HCT116 (cell line): ENCODE measurements around the gene NSMCE1. TPM values are rescaled to one million over a fixed set of nuclear protein-coding genes. Genes with fewer than 3 reads are reported as not detected.

Experiments
- ATAC-seq: fragments of 200-7000 bp; cut with Tn5 transposase; 2 replicates; pipeline ENCODE4 v1.9.1; 2020; ENCODE audit warnings: mild to moderate bottlenecking, moderate library complexity
- BruUV-seq: library from RNA; stranded (reverse); fragments of 400-500 nt; replicated peaks from 2 replicates; lab custom pipeline; 2021; lab: Mats Ljungman, UMichigan
- CTCF ChIA-PET: fragments of 300-600 bp; sonication (Branson Sonifier 250); formaldehyde crosslinking; loops from one replicate; lab custom pipeline; 2021; ENCODE audit warnings: antibody characterized with exemption; lab: Charles Lee
- POLR2A ChIA-PET: fragments of 300-600, 350-600 bp; sonication (Branson Sonifier 250); formaldehyde crosslinking; loops from one replicate; lab custom pipeline; 2021; ENCODE audit warnings: antibody characterized with exemption; lab: Charles Lee
- RAD21 ChIA-PET, 2 experiments: fragments of 300-600 bp; sonication (Branson Sonifier 250); formaldehyde crosslinking; loops; one replicate each; lab custom pipeline; 2023; ENCODE audit warnings: low total read pairs in 2 of 2; ENCODE audit not compliant: uncharacterized antibody in 2 of 2, unreplicated experiment in 2 of 2, low non-redundant PET in 1 of 2; lab: Charles Lee
- DNase-seq: peaks from one replicate; pipeline ENCODE4 v3.0.0-alpha.2; 2010; ENCODE audit warnings: low read depth, low spot score
- H2AFZ ChIP-seq: fragments of 200-600 bp; shearing (Covaris generic), sonication (generic); 2 replicates; pipeline ENCODE4 v1.6.1; 2017; ENCODE audit warnings: low read depth, mixed run types, mixed read lengths, antibody characterized with exemption, low read length; ENCODE audit not compliant: poor library complexity, severe bottlenecking
- H3K27ac ChIP-seq: 2 replicates; pipeline ENCODE4 v1.5.1; 2012; ENCODE audit warnings: low read depth, low read length
- H3K27me3 ChIP-seq: fragments of 200-600 bp; sonication (generic); 2 replicates; pipeline ENCODE4 v1.6.1; 2016; ENCODE audit warnings: mixed run types, low read length, mixed read lengths; ENCODE audit not compliant: insufficient read depth
- H3K36me3 ChIP-seq, 2 experiments: fragments of 200-500 bp in 1 of 2; fragments of 200-600 bp in 1 of 2; sonication (Bioruptor generic) in 1 of 2; sonication (generic) in 1 of 2; 2 replicates each; pipeline versions ENCODE4 v1.5.1 to v1.6.1; 2014 to 2016; ENCODE audit warnings: low read length in 2 of 2, inconsistent platforms in 1 of 2, mixed read lengths in 1 of 2, mixed run types in 1 of 2; ENCODE audit not compliant: insufficient read depth in 2 of 2, control insufficient read depth in 1 of 2
- H3K4me1 ChIP-seq, 2 experiments: fragments of 200-600 bp in 1 of 2; sonication (generic) in 1 of 2; 2 replicates each; pipeline versions ENCODE4 v1.5.1 to v1.6.1; 2012 to 2017; ENCODE audit warnings: low read length in 2 of 2, inconsistent platforms in 1 of 2, mild to moderate bottlenecking in 1 of 2, mixed read lengths in 1 of 2, mixed run types in 1 of 2, moderate library complexity in 1 of 2; ENCODE audit not compliant: insufficient read depth in 2 of 2, control insufficient read depth in 1 of 2
- H3K4me2 ChIP-seq: fragments of 200-600 bp; sonication (generic); 2 replicates; pipeline ENCODE4 v1.6.1; 2017; ENCODE audit warnings: mixed run types, low read length, mixed read lengths
- H3K4me3 ChIP-seq, 2 experiments: fragments of 200-600 bp in 1 of 2; sonication (generic) in 1 of 2; replicated peaks in 1 of 2; 2 replicates each; pipeline ENCODE4 v1.5.1; 2011 to 2016; ENCODE audit warnings: low read length in 2 of 2, control low read depth in 1 of 2, low read depth in 1 of 2, mild to moderate bottlenecking in 1 of 2, mixed read lengths in 1 of 2, mixed run types in 1 of 2
- H3K79me2 ChIP-seq: fragments of 200-600 bp; sonication (generic); 2 replicates; pipeline ENCODE4 v1.6.1; 2017; ENCODE audit warnings: mild to moderate bottlenecking, mixed run types, low read length, moderate library complexity, mixed read lengths; ENCODE audit not compliant: insufficient read depth
- H3K9ac ChIP-seq: fragments of 200-600 bp; sonication (generic); 2 replicates; pipeline ENCODE4 v1.6.1; 2016; ENCODE audit warnings: low read length, mixed read lengths
- H3K9me2 ChIP-seq: fragments of 200-600 bp; sonication (generic), shearing (Covaris generic); 2 replicates; pipeline ENCODE4 v1.6.1; 2017; ENCODE audit warnings: mixed run types, mild to moderate bottlenecking, moderate library complexity; ENCODE audit not compliant: insufficient read depth
- H3K9me3 ChIP-seq, 2 experiments: fragments of 200-500 bp in 1 of 2; fragments of 200-600 bp in 1 of 2; sonication (Bioruptor generic) in 1 of 2; sonication (generic) in 1 of 2; 2 replicates each; pipeline ENCODE4 v1.6.1; 2014 to 2017; ENCODE audit warnings: low read length in 2 of 2, mixed read lengths in 2 of 2, inconsistent platforms in 1 of 2, low read depth in 1 of 2, mild to moderate bottlenecking in 1 of 2, mixed run types in 1 of 2, moderate library complexity in 1 of 2; ENCODE audit not compliant: control insufficient read depth in 1 of 2, insufficient read depth in 1 of 2
- H4K20me1 ChIP-seq: fragments of 200-600 bp; sonication (generic), shearing (Covaris generic); 2 replicates; pipeline ENCODE4 v1.6.1; 2017; ENCODE audit warnings: mixed run types, mild to moderate bottlenecking, moderate library complexity; ENCODE audit not compliant: insufficient read depth
- CTCF ChIP-seq, 3 experiments: fragments of 200-600 bp in 1 of 3; sonication (generic) in 1 of 3; IDR thresholded peaks in 2 of 3; conservative IDR thresholded peaks in 1 of 3; 2 replicates each; pipeline ENCODE4 v1.5.1; 2012 to 2017; ENCODE audit warnings: low read depth in 2 of 3, low read length in 2 of 3, antibody characterized with exemption in 1 of 3, borderline replicate concordance in 1 of 3, control low read depth in 1 of 3, mild to moderate bottlenecking in 1 of 3, mixed read lengths in 1 of 3, mixed run types in 1 of 3, moderate library complexity in 1 of 3; ENCODE audit not compliant: insufficient read depth in 1 of 3
- EGR1 ChIP-seq: IDR thresholded peaks from 2 replicates; pipeline ENCODE4 v1.6.1; 2012; ENCODE audit warnings: low read depth
- ELF1 ChIP-seq: IDR thresholded peaks from 2 replicates; pipeline ENCODE4 v1.6.1; 2012; ENCODE audit warnings: low read depth, borderline replicate concordance
- EZH2 ChIP-seq: fragments of 200-600 bp; sonication (generic); IDR thresholded peaks from 2 replicates; pipeline ENCODE4 v1.6.1; 2017; ENCODE audit warnings: antibody characterized with exemption, mixed run types
- EZH2phosphoT487 ChIP-seq: fragments of 200-600 bp; IDR thresholded peaks from 2 replicates; pipeline ENCODE4 v1.6.1; 2018; ENCODE audit warnings: antibody characterized with exemption, borderline replicate concordance
- POLR2A ChIP-seq: IDR thresholded peaks from 2 replicates; pipeline ENCODE4 v1.7.0; 2011; ENCODE audit warnings: borderline replicate concordance; ENCODE audit not compliant: insufficient read depth, insufficient read length; ENCODE audit errors: extremely low read depth
- RAD21 ChIP-seq: IDR thresholded peaks from 2 replicates; pipeline ENCODE4 v1.6.1; 2012; ENCODE audit warnings: low read depth, mild to moderate bottlenecking
- REST ChIP-seq: IDR thresholded peaks from 2 replicates; pipeline ENCODE4 v1.6.1; 2012; ENCODE audit warnings: low read depth
- YY1 ChIP-seq: IDR thresholded peaks from 2 replicates; pipeline ENCODE4 v1.6.1; 2011; ENCODE audit warnings: low read length, low read depth, moderate library complexity, mild to moderate bottlenecking; ENCODE audit not compliant: insufficient replicate concordance; ENCODE audit errors: extremely low read depth
- intact Hi-C: fragments of 100-400 bp; cut with micrococcal nuclease; formaldehyde crosslinking; loops from 2 replicates; pipeline ENCODE4 v1.10.0; 2022
- total RNA-seq: library from RNA; stranded (reverse); gene quantifications from one replicate; pipeline ENCODE4 v1.2.1, GENCODE V29; 2021; ENCODE audit not compliant: unreplicated experiment
- TF ChIP-seq, protein P1 (sequence below): IDR thresholded peaks from 2 replicates; pipeline ENCODE4 v1.6.1; 2012
- TF ChIP-seq, protein P2 (sequence below): IDR thresholded peaks from 2 replicates; pipeline ENCODE4 v1.6.1; 2012

The NSMCE1 gene
- total RNA-seq, 1 experiment from 2014 or later: 85.6 TPM

- BruUV-seq: no TSS peak
- Histone ChIP-seq H3K79me2 (no peaks in the 10 kb centered on the region), H3K4me1 (peaks cover 7 to 15% of the 10 kb centered on the region in 2 experiments)
- TF ChIP-seq, protein P1, sequence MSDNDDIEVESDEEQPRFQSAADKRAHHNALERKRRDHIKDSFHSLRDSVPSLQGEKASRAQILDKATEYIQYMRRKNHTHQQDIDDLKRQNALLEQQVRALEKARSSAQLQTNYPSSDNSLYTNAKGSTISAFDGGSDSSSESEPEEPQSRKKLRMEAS: no peak
- TF ChIP-seq, protein P2, sequence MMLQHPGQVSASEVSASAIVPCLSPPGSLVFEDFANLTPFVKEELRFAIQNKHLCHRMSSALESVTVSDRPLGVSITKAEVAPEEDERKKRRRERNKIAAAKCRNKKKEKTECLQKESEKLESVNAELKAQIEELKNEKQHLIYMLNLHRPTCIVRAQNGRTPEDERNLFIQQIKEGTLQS: no peak
- TF ChIP-seq EZH2phosphoT487 (no peak), POLR2A (no peak), EZH2 (no peak), REST (no peak), RAD21 (no peak), YY1 (no peak), ELF1 (no peak), CTCF (IDR thresholded peaks at IDR 0.05 in 2 of 3, conservative IDR thresholded peaks at IDR 0.05 in 1 of 3; ENCODE audit: borderline replicate concordance in 1 of 3, insufficient read depth in 1 of 3, low read depth in 2 of 3, low read length in 2 of 3) (no peak), EGR1 (no peak)
- TF ChIP-seq, all 23 proteins: peak for 0
- Histone ChIP-seq H4K20me1 (no peaks in the 10 kb centered on the region), H3K27ac (no peak overlapping the region), H3K9ac (no peak overlapping the region), H3K4me2 (no peak overlapping the region), H3K9me2 (no peaks in the 10 kb centered on the region), H2AFZ (no peak overlapping the region), H3K27me3 (no peaks in the 10 kb centered on the region; the same call in 1 of the 2 replicates), H3K36me3 (no peaks in the 10 kb centered on the region), H3K4me3 (no peak overlapping the region), H3K9me3 (no peaks in the 10 kb centered on the region)
- CTCF ChIA-PET: no interaction called here
- POLR2A ChIA-PET: no interaction called here
- ATAC-seq (no peak), DNase-seq (no peak)
- intact Hi-C loops: no loop called here
- RAD21 ChIA-PET: no interaction called here
Measured at GRCh38 chr16:27199736-27200135, 68.8 kb downstream of the NSMCE1 start.
